K562 (cell line): ENCODE data around the gene GMPR. TPM values are rescaled to one million over a fixed set of nuclear protein-coding genes. Genes with fewer than 3 reads are reported as not detected.

Source experiments
- CBFA2T2 ChIP-seq: fragments of 450-650 bp; conservative IDR thresholded peaks from 2 replicates; pipeline ENCODE4 v1.6.1; 2017; ENCODE audit warnings: mild to moderate bottlenecking
- CEBPZ ChIP-seq: fragments of 150-350 bp; IDR thresholded peaks from 2 replicates; pipeline ENCODE4 v1.6.1; 2014; ENCODE audit warnings: low read depth, mild to moderate bottlenecking, low read length, borderline replicate concordance
- EGR1 ChIP-seq: fragments of 450-650 bp; conservative IDR thresholded peaks from 2 replicates; pipeline ENCODE4 v1.6.1; 2017; ENCODE audit warnings: mild to moderate bottlenecking
- GTF3C2 ChIP-seq: IDR thresholded peaks from 3 replicates; pipeline ENCODE4 v1.6.1; 2011; ENCODE audit warnings: borderline replicate concordance, mild to moderate bottlenecking, moderate library complexity; ENCODE audit not compliant: insufficient read length; ENCODE audit errors: extremely low read depth
- MAZ ChIP-seq, 2 experiments: fragments of 450-650 bp in 1 of 2; sonication (generic) in 1 of 2; formaldehyde crosslinking; IDR thresholded peaks in 1 of 2; conservative IDR thresholded peaks in 1 of 2; 2 replicates each; pipeline versions ENCODE4 v1.4.0 to v1.5.0; 2020; ENCODE audit warnings: mild to moderate bottlenecking in 1 of 2, missing genetic modification reagents in 1 of 2
- OTX1 ChIP-seq: fragments of 450-650 bp; formaldehyde crosslinking; IDR thresholded peaks from 2 replicates; pipeline ENCODE4 v1.4.0; 2022; ENCODE audit warnings: mild to moderate bottlenecking
- RAD21 ChIP-seq, 2 experiments: fragments of 250-450 bp in 1 of 2; fragments of 450-650 bp in 1 of 2; sonication (Bioruptor Pico) in 1 of 2; formaldehyde crosslinking in 1 of 2; IDR thresholded peaks in 1 of 2; conservative IDR thresholded peaks in 1 of 2; 2 replicates each; pipeline versions ENCODE4 v1.4.0 to v1.8.0; 2020 to 2022; ENCODE audit warnings: mild to moderate bottlenecking in 2 of 2, moderate library complexity in 1 of 2
- RB1 ChIP-seq: fragments of 450-650 bp; IDR thresholded peaks from 2 replicates; pipeline ENCODE4 v1.6.1; 2017; ENCODE audit warnings: low read depth, mild to moderate bottlenecking
- RUNX1 ChIP-seq: sonication (generic); IDR thresholded peaks from 2 replicates; pipeline ENCODE4 v1.6.1; 2016; ENCODE audit warnings: antibody characterized with exemption, low read depth
- SAFB2 ChIP-seq: fragments of 200-400 bp; formaldehyde crosslinking; IDR thresholded peaks from 2 replicates; pipeline ENCODE4 v1.6.1; 2018; ENCODE audit warnings: borderline replicate concordance, low read length, low read depth, moderate library complexity; ENCODE audit not compliant: severe bottlenecking
- SMARCA4 ChIP-seq: fragments of 450-650 bp; IDR thresholded peaks from 2 replicates; pipeline ENCODE4 v1.6.1; 2016
- ZNF431 ChIP-seq: sonication (generic); formaldehyde crosslinking; IDR thresholded peaks from 2 replicates; pipeline ENCODE4 v1.8.0; 2022; ENCODE audit warnings: mild to moderate bottlenecking, missing genetic modification reagents
- polyA plus RNA-seq, 8 experiments: library from polyadenylated mRNA; depleted of rRNA in 4 of 8; stranded (reverse) in 5 of 8; unstranded in 3 of 8; fragments of >200 nt; fragmentation: Nextera tagmentation in 2 of 8; fragmentation: Illumina TruSeq in 1 of 8; extraction: Ambion mirVana in 2 of 8; extraction: Trizol in 1 of 8; gene quantifications; 2 replicates each; pipeline versions ENCODE4 v1.2.1 to v1.2.3, GENCODE V29; 2011 to 2014; ENCODE audit warnings: inconsistent platforms in 1 of 8, missing spikeins in 1 of 8
- total RNA-seq, 7 experiments: library from RNA; depleted of rRNA in 6 of 7; stranded (reverse); fragments of >200 nt in 6 of 7; fragmentation: Illumina TruSeq in 2 of 7; extraction: Trizol in 2 of 7; gene quantifications; 2 replicates each; pipeline versions ENCODE4 v1.2.1 to v1.2.3, GENCODE V29; 2011 to 2021; ENCODE audit warnings: low replicate concordance in 1 of 7

GMPR gene
- total and polyA plus RNA-seq, 9 of the 15 experiments (the other 6 are each of a cell fraction or from before 2014, with no cell fraction given): 34.6 to 83.7 (median 49.8) TPM

GRCh38 chr6:16265351-16266341 lies 27.3 kb downstream of the GMPR start (continued):
- TF ChIP-seq GTF3C2: no peak
- TF ChIP-seq RB1: peak; percentile 63; the same call in 1 of the 2 replicates
- TF ChIP-seq CBFA2T2: no peak
- peak; percentile 96 for TF ChIP-seq OTX1 (CRISPR knock-in tag)
- peak; percentile 63; the same call in 1 of the 2 replicates for TF ChIP-seq SMARCA4
- TF ChIP-seq CEBPZ: no peak
- peak; percentile 71 to 83 for TF ChIP-seq MAZ (CRISPR knock-in tag; conservative IDR thresholded peaks at IDR 0.05 in 1 of 2, IDR thresholded peaks at IDR 0.05 in 1 of 2)
- peak; percentile 27 to 30; a peak in 3 of 4 replicates for TF ChIP-seq RAD21 (CRISPR knock-in tag; conservative IDR thresholded peaks at IDR 0.05 in 1 of 2, IDR thresholded peaks at IDR 0.05 in 1 of 2)
- TF ChIP-seq ZNF431 (CRISPR knock-in tag): peak; percentile 73; the same call in 1 of the 2 replicates
- TF ChIP-seq RUNX1: peak; percentile 73
- TF ChIP-seq SAFB2: no peak
- TF ChIP-seq EGR1: no peak
